Mammary epithelial cell (primary cell): Measurements from ENCODE around the gene PSTPIP1.

Experiments used
- CTCF ChIP-seq, 2 donors: IDR thresholded peaks in 1 of 2; conservative IDR thresholded peaks in 1 of 2; 2 replicates each; pipeline ENCODE4 v1.5.1; 2011 to 2012; ENCODE audit warnings: inconsistent platforms in 2 of 2, low read length in 2 of 2, mild to moderate bottlenecking in 2 of 2, control low read depth in 1 of 2, low read depth in 1 of 2; ENCODE audit not compliant: insufficient read depth in 1 of 2; ENCODE audit errors: extremely low read depth in 1 of 2
- EZH2 ChIP-seq: IDR thresholded peaks from 2 replicates; pipeline ENCODE4 v1.6.1; 2012; ENCODE audit warnings: low read length, inconsistent platforms, borderline replicate concordance

- TF ChIP-seq CTCF (conservative IDR thresholded peaks at IDR 0.05 in 1 of 2, IDR thresholded peaks at IDR 0.05 in 1 of 2; ENCODE audit: extremely low read depth in 1 of 2, insufficient read depth in 1 of 2, low read depth in 1 of 2, low read length in 2 of 2) (no peak), EZH2 (no peak)
Measured at GRCh38 chr15:77052556-77052955, 57.6 kb downstream of the PSTPIP1 start.
